CD4-positive, alpha-beta memory T cell (primary cell): ENCODE measurements around the gene MCF2L. TPM values are rescaled to one million over a fixed set of nuclear protein-coding genes. Genes with fewer than 3 reads are reported as not detected.

ENCODE experiments used
- CTCF ChIA-PET: fragments of 350-600 bp; sonication (Branson Sonifier 250); formaldehyde crosslinking; loops from one replicate; lab custom pipeline; 2021; ENCODE audit warnings: inconsistent platforms; ENCODE audit not compliant: partially characterized antibody; lab: Charles Lee
- POLR2A ChIA-PET: fragments of 350-600 bp; sonication (Branson Sonifier 250); formaldehyde crosslinking; loops from one replicate; lab custom pipeline; 2021; ENCODE audit not compliant: partially characterized antibody; lab: Charles Lee
- DNase-seq, 5 donors: peaks; one replicate each; pipeline versions ENCODE4 v3.0.0 to v3.0.0-alpha.2; 2020 to 2022; ENCODE audit warnings: mixed read lengths in 1 of 5
- H3K27ac ChIP-seq: one replicate; pipeline ENCODE4 v1.7.0; 2013; ENCODE audit warnings: low read depth, low read length
- H3K27me3 ChIP-seq: 2 replicates; pipeline ENCODE4 v1.7.0; 2013; ENCODE audit warnings: mild to moderate bottlenecking, low read length, moderate library complexity; ENCODE audit not compliant: insufficient read depth
- H3K36me3 ChIP-seq: 2 replicates; pipeline ENCODE4 v1.7.0; 2013; ENCODE audit warnings: mild to moderate bottlenecking, low read length, moderate library complexity; ENCODE audit not compliant: insufficient read depth
- H3K4me1 ChIP-seq: 2 replicates; pipeline ENCODE4 v1.7.0; 2013; ENCODE audit warnings: mild to moderate bottlenecking, low read length, moderate library complexity; ENCODE audit not compliant: insufficient read depth
- H3K4me3 ChIP-seq, 2 donors: one replicate each; pipeline ENCODE4 v1.7.0; 2013; ENCODE audit warnings: low read length in 2 of 2, mild to moderate bottlenecking in 1 of 2
- H3K9me3 ChIP-seq, 2 donors: one replicate each; pipeline ENCODE4 v1.7.0; 2013; ENCODE audit warnings: low read length in 2 of 2, control low read depth in 1 of 2; ENCODE audit not compliant: control insufficient read depth in 1 of 2
- H3K27ac Mint-ChIP-seq, 7 donors: one replicate each; pipeline ENCODE4 v1.8.0; 2020 to 2021; ENCODE audit warnings: mixed read lengths in 7 of 7, mild to moderate bottlenecking in 6 of 7, inconsistent platforms in 3 of 7, moderate library complexity in 3 of 7
- H3K27me3 Mint-ChIP-seq, 2 donors: one replicate each; pipeline ENCODE4 v1.8.0; 2020 to 2021; ENCODE audit warnings: mixed read lengths in 2 of 2
- H3K36me3 Mint-ChIP-seq, 2 donors: one replicate each; pipeline ENCODE4 v1.8.0; 2020 to 2021; ENCODE audit warnings: mixed read lengths in 2 of 2, inconsistent platforms in 1 of 2, mild to moderate bottlenecking in 1 of 2
- H3K4me1 Mint-ChIP-seq, 4 donors: one replicate each; pipeline ENCODE4 v1.8.0; 2020 to 2021; ENCODE audit warnings: mixed read lengths in 4 of 4, mild to moderate bottlenecking in 1 of 4
- H3K4me3 Mint-ChIP-seq, 8 donors: one replicate each; pipeline ENCODE4 v1.8.0; 2020 to 2021; ENCODE audit warnings: mixed read lengths in 8 of 8, mild to moderate bottlenecking in 7 of 8, moderate library complexity in 6 of 8, inconsistent platforms in 3 of 8
- H3K9me3 Mint-ChIP-seq, 8 donors: one replicate each; pipeline ENCODE4 v1.8.0; 2020 to 2021; ENCODE audit warnings: mixed read lengths in 8 of 8, mild to moderate bottlenecking in 5 of 8, inconsistent platforms in 3 of 8, moderate library complexity in 1 of 8
- intact Hi-C: fragments of 100-400 bp; cut with micrococcal nuclease; formaldehyde crosslinking; loops from one replicate; pipeline ENCODE4 v1.15.1; 2023
- polyA plus RNA-seq, 2 donors: library from polyadenylated mRNA; unstranded; fragments of 300-500 nt; fragmentation: Illumina TruSeq; gene quantifications; one replicate each; pipeline ENCODE4 v1.2.3, GENCODE V29; 2021
- total RNA-seq, 2 experiments: library from RNA; stranded (reverse); gene quantifications; one replicate each; pipeline ENCODE4 v1.2.3, GENCODE V29; 2021

The MCF2L gene
- total and polyA plus RNA-seq, 4 experiments from 2014 or later: 0.15 to 18.9 (median 10.4) TPM

DNA sequence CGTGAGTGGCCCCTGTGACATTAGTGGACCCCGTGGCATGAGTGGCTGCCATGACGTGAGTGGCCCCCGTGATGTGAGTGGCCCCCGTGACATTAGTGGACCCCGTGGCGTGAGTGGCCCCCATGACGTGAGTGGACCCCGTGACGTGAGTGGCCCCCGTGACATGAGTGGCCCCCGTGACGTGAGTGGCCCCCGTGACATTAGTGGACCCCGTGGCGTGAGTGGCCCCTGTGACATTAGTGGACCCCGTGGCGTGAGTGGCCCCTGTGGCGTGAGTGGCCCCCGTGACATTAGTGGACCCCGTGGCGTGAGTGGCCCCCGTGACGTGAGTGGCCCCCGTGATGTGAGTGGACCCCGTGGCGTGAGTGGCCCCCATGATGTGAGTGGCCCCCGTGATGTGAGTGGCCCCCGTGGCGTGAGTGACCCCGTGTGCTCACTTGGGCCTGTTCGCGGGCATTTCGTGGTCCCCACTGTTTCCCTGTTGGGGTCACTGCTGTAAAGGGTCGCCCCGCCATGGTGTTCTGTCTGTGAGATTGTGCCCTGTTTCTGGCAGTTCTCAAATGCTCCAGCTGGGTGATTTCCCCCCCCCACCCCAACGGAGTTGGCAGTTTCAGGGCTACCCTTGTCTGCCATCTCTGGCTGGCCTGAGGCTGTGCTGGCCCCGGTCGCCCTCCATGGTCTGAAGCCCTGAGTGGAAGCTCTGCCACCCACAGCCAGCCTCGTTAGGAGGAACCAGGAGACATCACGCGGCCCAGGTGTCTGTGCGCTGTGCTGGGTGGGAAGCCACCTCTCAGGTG, 64.2 kb downstream of the MCF2L start:
- H3K36me3 Mint-ChIP-seq: peaks cover 0 to 3% of the 10 kb centered on the region in 2 donors
- no peaks in the 10 kb centered on the region for H3K9me3 ChIP-seq
- H3K27ac Mint-ChIP-seq: no peak overlapping the region
- H3K27ac ChIP-seq: no peak overlapping the region
- H3K4me1 ChIP-seq: no peaks in the 10 kb centered on the region
- POLR2A ChIA-PET: interaction anchor here (1.2 kb wide), 1 partner anchor 90 kb away, joined by 4 read pairs; no protein-coding TSS in a partner anchor
- CTCF ChIA-PET: interaction anchor here (0.7 kb wide), 1 partner anchor 10 kb away, joined by 3 read pairs; no protein-coding TSS in a partner anchor
- no peaks in the 10 kb centered on the region for H3K36me3 ChIP-seq
- no peak for DNase-seq
- H3K27me3 ChIP-seq: no peaks in the 10 kb centered on the region
- no peaks in the 10 kb centered on the region for H3K9me3 Mint-ChIP-seq
- peaks cover 0 to 4% (median 2%) of the 10 kb centered on the region in 4 donors for H3K4me1 Mint-ChIP-seq
- H3K4me3 ChIP-seq: no peak overlapping the region
- intact Hi-C loops: no loop called here
- no peak overlapping the region for H3K4me3 Mint-ChIP-seq
- no peaks in the 10 kb centered on the region for H3K27me3 Mint-ChIP-seq

DNA sequence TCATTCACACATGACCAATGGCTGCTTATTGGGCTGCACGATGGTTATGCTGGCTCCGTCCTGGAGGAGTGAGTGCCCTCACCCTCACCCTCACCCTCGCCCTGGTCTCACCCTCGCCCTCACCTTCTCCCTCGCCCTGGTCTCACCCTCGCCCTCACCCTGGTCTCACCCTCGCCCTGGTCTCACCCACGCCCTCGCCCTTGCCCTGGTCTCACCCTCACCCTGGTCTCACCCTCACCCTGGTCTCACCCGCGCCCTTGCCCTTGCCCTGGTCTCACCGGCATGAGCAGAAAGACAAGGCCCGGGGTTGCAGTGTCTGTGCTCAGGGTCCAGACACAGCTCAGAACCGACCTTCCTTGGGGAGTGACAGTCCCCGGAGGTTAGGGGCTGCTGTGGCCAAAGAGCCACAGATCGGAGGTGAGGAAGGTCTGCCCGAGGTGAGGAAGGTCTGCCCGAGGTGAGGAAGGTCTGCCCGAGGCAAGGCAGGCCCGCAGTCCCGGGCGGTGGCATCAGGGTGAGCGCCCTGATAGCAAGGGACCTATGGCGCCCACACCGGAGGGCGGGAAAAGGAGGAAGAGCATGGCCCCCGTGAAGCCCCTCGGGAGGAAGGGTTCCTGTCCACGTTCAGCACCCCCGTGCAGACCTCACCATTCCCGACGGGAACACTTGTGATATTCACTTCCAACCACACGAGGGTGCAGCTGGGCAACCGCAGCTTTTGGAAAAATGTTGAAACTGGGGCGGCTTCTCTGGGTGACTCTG, 65.6 kb downstream of the MCF2L start:
- H3K4me1 ChIP-seq: no peaks in the 10 kb centered on the region
- ChIA-PET CTCF (no interaction called here), POLR2A (no interaction called here)
- intact Hi-C loops: no loop called here
- peaks cover 0 to 3% of the 10 kb centered on the region in 2 donors for H3K36me3 Mint-ChIP-seq
- H3K27ac ChIP-seq: no peak overlapping the region
- H3K9me3 Mint-ChIP-seq: no peaks in the 10 kb centered on the region
- no peak overlapping the region for H3K4me3 Mint-ChIP-seq
- H3K9me3 ChIP-seq: no peaks in the 10 kb centered on the region
- H3K27me3 ChIP-seq: no peaks in the 10 kb centered on the region
- H3K4me3 ChIP-seq: no peak overlapping the region
- H3K27ac Mint-ChIP-seq: no peak overlapping the region
- no peaks in the 10 kb centered on the region for H3K27me3 Mint-ChIP-seq
- H3K4me1 Mint-ChIP-seq: peaks cover 0 to 3% (median under 1%) of the 10 kb centered on the region in 4 donors
- DNase-seq: no peak
- H3K36me3 ChIP-seq: peaks cover 3% of the 10 kb centered on the region

GRCh38 chr13:113035213-113035800, 66.3 kb downstream of the MCF2L start:
- Mint-ChIP-seq H3K9me3 (no peaks in the 10 kb centered on the region), H3K4me3 (no peak overlapping the region)
- H3K36me3 ChIP-seq: peaks cover 3% of the 10 kb centered on the region

GRCh38 chr13:113036401-113036800, 67.4 kb downstream of the MCF2L start:
- H3K27ac Mint-ChIP-seq: peak overlapping the region in 1 of 7 donors; percentile 17

More at GRCh38 chr13:113035213-113035800, 66.3 kb downstream of the MCF2L start:
- ChIA-PET POLR2A (no interaction called here), CTCF (no interaction called here)
- no peak overlapping the region for H3K27ac ChIP-seq
- no peaks in the 10 kb centered on the region for H3K4me1 ChIP-seq
- H3K4me3 ChIP-seq: no peak overlapping the region
- H3K27ac Mint-ChIP-seq: no peak overlapping the region
- intact Hi-C loops: no loop called here
- H3K27me3 Mint-ChIP-seq: no peaks in the 10 kb centered on the region
- no peaks in the 10 kb centered on the region for H3K27me3 ChIP-seq
- no peak for DNase-seq
- no peaks in the 10 kb centered on the region for H3K9me3 ChIP-seq
- H3K36me3 Mint-ChIP-seq: peaks cover 0 to 3% of the 10 kb centered on the region in 2 donors
- peaks cover 0 to 3% (median under 1%) of the 10 kb centered on the region in 4 donors for H3K4me1 Mint-ChIP-seq

GRCh38 chr13:113040031-113040430, 71.0 kb downstream of the MCF2L start:
- no peaks in the 10 kb centered on the region for H3K27me3 Mint-ChIP-seq
- H3K27ac ChIP-seq: no peak overlapping the region
- no peak overlapping the region for H3K4me3 Mint-ChIP-seq
- POLR2A ChIA-PET: no interaction called here
- no peaks in the 10 kb centered on the region for H3K27me3 ChIP-seq
- peaks cover 3% of the 10 kb centered on the region for H3K36me3 ChIP-seq
- peaks cover 0 to 3% of the 10 kb centered on the region in 2 donors for H3K36me3 Mint-ChIP-seq
- DNase-seq: no peak
- CTCF ChIA-PET: no interaction called here
- no peaks in the 10 kb centered on the region for H3K9me3 Mint-ChIP-seq
- intact Hi-C loops: no loop called here
- no peaks in the 10 kb centered on the region for H3K4me1 ChIP-seq
- no peaks in the 10 kb centered on the region for H3K9me3 ChIP-seq
- H3K4me3 ChIP-seq: no peak overlapping the region
- no peak overlapping the region for H3K27ac Mint-ChIP-seq
- peaks cover 0 to 5% (median under 1%) of the 10 kb centered on the region in 4 donors for H3K4me1 Mint-ChIP-seq

More at GRCh38 chr13:113036401-113036800, 67.4 kb downstream of the MCF2L start:
- Mint-ChIP-seq H3K4me3 (no peak overlapping the region), H3K9me3 (no peaks in the 10 kb centered on the region), H3K4me1 (peaks cover 0 to 1% (median 0%) of the 10 kb centered on the region in 4 donors), H3K36me3 (peaks cover 0 to 3% of the 10 kb centered on the region in 2 donors), H3K27me3 (no peaks in the 10 kb centered on the region)
- Histone ChIP-seq H3K36me3 (peaks cover 3% of the 10 kb centered on the region), H3K27ac (no peak overlapping the region), H3K27me3 (no peaks in the 10 kb centered on the region), H3K9me3 (no peaks in the 10 kb centered on the region), H3K4me3 (no peak overlapping the region), H3K4me1 (no peaks in the 10 kb centered on the region)
- no peak for DNase-seq
- ChIA-PET CTCF (no interaction called here), POLR2A (no interaction called here)
- intact Hi-C loops: no loop called here

- no peak overlapping the region for H3K4me3 Mint-ChIP-seq
- ChIA-PET POLR2A (no interaction called here), CTCF (no interaction called here)
- no peak overlapping the region for H3K4me3 ChIP-seq
- intact Hi-C loops: no loop called here
- no peak overlapping the region for H3K27ac ChIP-seq
- no peaks in the 10 kb centered on the region for H3K9me3 Mint-ChIP-seq
- peaks cover under 1 to 8% of the 10 kb centered on the region in 2 donors for H3K36me3 Mint-ChIP-seq
- no peaks in the 10 kb centered on the region for H3K27me3 ChIP-seq
- peaks cover 3% of the 10 kb centered on the region for H3K36me3 ChIP-seq
- peak overlapping the region in 1 of 7 donors; percentile 31 for H3K27ac Mint-ChIP-seq
- H3K9me3 ChIP-seq: no peaks in the 10 kb centered on the region
- H3K4me1 ChIP-seq: no peaks in the 10 kb centered on the region
- DNase-seq: no peak
- H3K4me1 Mint-ChIP-seq: peaks cover 0 to 5% (median 0%) of the 10 kb centered on the region in 4 donors
- peaks cover 0 to under 1% of the 10 kb centered on the region in 2 donors for H3K27me3 Mint-ChIP-seq
Observed at GRCh38 chr13:113040597-113041292, 71.7 kb downstream of the MCF2L start.
